Type B pancreatic cell (in vitro differentiated cells): ENCODE measurements around the gene SLC25A43. TPM values are rescaled to one million over a fixed set of nuclear protein-coding genes. Genes with fewer than 3 reads are reported as not detected.
"Not testable (repeated sequence)": the region's sequence is repeated elsewhere in the genome, so short reads cannot be mapped to it uniquely, and the experiment has no call there.

Experiments used
- DNase-seq: peaks from one replicate; pipeline ENCODE4 v3.0.0; 2021; ENCODE audit warnings: mixed read lengths; ENCODE audit not compliant: unreplicated experiment; ENCODE audit errors: extremely low spot score
- H3K27ac Mint-ChIP-seq: 2 replicates; pipeline ENCODE4 v1.8.0; 2021; ENCODE audit warnings: mild to moderate bottlenecking, mixed read lengths
- H3K27me3 Mint-ChIP-seq: 2 replicates; pipeline ENCODE4 v1.8.0; 2021; ENCODE audit warnings: mixed read lengths
- H3K36me3 Mint-ChIP-seq: 2 replicates; pipeline ENCODE4 v1.8.0; 2021; ENCODE audit warnings: mixed read lengths
- H3K4me1 Mint-ChIP-seq: one replicate; pipeline ENCODE4 v1.8.0; 2021; ENCODE audit warnings: mixed read lengths; ENCODE audit not compliant: unreplicated experiment
- H3K4me3 Mint-ChIP-seq: 2 replicates; pipeline ENCODE4 v1.8.0; 2021; ENCODE audit warnings: mild to moderate bottlenecking, mixed read lengths
- H3K9me3 Mint-ChIP-seq: 2 replicates; pipeline ENCODE4 v1.8.0; 2021; ENCODE audit warnings: mixed read lengths
- total RNA-seq: library from RNA; stranded (reverse); gene quantifications from 2 replicates; pipeline ENCODE4 v1.2.1, GENCODE V29; 2021; ENCODE audit warnings: low replicate concordance
- TF ChIP-seq, protein P1 (sequence below): fragments of 200-600 bp; sonication (generic); conservative IDR thresholded peaks from 2 replicates; pipeline ENCODE4 v1.5.0; 2021; ENCODE audit warnings: antibody characterized with exemption, mild to moderate bottlenecking

SLC25A43 gene
- total RNA-seq, 1 donor from 2014 or later = 7.4 TPM

DNA sequence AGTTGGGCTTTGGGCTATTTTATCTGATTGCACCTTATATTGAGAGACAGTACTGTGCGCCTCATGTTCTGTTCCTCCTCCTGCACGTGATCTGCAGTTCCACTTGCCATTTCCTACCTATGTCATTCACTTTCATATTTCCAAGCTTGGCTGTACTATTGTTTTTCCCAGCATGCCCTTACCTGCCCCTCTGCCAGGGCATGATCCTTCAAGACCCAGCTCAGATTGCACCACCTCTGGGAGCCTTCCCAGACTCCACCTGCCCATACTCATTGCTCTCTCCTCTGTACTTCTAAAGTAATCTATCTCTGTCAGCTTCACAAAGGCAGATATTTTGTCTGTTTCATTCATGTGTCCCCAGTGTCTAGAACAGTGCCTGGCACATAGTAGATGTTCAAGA is 80.7 kb downstream of the SLC25A43 start:
- no peaks in the 10 kb centered on the region for H3K4me1 Mint-ChIP-seq
- H3K4me3 Mint-ChIP-seq = no peak overlapping the region
- H3K27ac Mint-ChIP-seq = peak overlapping the region; percentile 11
- peaks cover 3% of the 10 kb centered on the region for H3K9me3 Mint-ChIP-seq
- TF ChIP-seq, protein P1, sequence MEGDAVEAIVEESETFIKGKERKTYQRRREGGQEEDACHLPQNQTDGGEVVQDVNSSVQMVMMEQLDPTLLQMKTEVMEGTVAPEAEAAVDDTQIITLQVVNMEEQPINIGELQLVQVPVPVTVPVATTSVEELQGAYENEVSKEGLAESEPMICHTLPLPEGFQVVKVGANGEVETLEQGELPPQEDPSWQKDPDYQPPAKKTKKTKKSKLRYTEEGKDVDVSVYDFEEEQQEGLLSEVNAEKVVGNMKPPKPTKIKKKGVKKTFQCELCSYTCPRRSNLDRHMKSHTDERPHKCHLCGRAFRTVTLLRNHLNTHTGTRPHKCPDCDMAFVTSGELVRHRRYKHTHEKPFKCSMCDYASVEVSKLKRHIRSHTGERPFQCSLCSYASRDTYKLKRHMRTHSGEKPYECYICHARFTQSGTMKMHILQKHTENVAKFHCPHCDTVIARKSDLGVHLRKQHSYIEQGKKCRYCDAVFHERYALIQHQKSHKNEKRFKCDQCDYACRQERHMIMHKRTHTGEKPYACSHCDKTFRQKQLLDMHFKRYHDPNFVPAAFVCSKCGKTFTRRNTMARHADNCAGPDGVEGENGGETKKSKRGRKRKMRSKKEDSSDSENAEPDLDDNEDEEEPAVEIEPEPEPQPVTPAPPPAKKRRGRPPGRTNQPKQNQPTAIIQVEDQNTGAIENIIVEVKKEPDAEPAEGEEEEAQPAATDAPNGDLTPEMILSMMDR = no peak
- H3K27me3 Mint-ChIP-seq = no peaks in the 10 kb centered on the region
- no peaks in the 10 kb centered on the region for H3K36me3 Mint-ChIP-seq
- DNase-seq = no peak

DNA sequence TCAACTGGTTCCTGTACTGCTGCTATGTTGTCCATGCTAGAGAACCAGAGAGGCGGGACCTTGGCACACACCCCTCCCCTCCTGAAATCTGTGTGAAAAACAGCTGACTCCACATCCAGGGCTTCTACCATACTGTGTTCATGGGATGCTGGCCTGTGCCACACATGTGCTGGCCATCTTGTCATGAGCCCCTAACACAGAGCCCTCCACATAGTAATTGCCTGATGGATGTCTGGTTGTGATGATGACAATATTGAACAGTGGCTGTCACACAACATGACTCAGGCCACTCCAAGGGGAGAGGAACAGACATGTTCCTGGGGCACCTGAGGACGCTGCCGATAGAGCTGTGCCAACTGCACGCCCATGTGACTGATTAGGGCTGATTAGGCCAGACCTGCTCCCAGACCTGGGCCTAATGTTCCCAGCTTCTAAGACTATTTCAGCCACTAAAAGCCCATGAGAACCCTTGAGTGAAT is 82.2 kb downstream of the SLC25A43 start:
- no peaks in the 10 kb centered on the region for H3K36me3 Mint-ChIP-seq
- H3K27ac Mint-ChIP-seq = no peak overlapping the region
- no peak overlapping the region for H3K4me3 Mint-ChIP-seq
- no peak for DNase-seq
- TF ChIP-seq, protein P1 = no peak
- no peaks in the 10 kb centered on the region for H3K4me1 Mint-ChIP-seq
- peaks cover 8% of the 10 kb centered on the region for H3K9me3 Mint-ChIP-seq
- peaks cover 3% of the 10 kb centered on the region for H3K27me3 Mint-ChIP-seq

DNA sequence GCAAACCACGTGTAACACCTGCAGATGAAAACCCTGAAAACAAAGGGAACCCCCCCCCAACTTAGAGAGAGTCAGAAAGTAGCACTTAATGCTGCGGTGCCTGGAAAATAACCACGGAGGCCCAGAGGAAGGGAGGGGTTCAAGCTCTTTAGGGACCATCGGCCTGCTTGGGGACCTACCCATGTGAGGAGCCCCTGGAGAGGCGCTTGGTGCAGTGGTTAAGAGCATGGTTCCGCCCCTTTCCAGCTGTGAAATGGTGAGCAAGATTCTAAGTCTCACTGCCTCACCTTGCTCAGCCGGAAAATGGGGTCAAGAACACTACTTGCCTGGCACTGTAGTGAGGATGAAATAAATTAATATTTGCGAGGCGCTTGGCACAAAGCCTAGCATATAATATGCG is 82.9 kb downstream of the SLC25A43 start:
- peaks cover 3% of the 10 kb centered on the region for H3K27me3 Mint-ChIP-seq
- TF ChIP-seq, protein P1 = no peak
- H3K36me3 Mint-ChIP-seq = no peaks in the 10 kb centered on the region
- H3K27ac Mint-ChIP-seq = peak overlapping the region; percentile 58
- H3K9me3 Mint-ChIP-seq = peaks cover 8% of the 10 kb centered on the region
- no peak for DNase-seq
- no peaks in the 10 kb centered on the region for H3K4me1 Mint-ChIP-seq
- H3K4me3 Mint-ChIP-seq = peak overlapping the region; percentile 82

DNA sequence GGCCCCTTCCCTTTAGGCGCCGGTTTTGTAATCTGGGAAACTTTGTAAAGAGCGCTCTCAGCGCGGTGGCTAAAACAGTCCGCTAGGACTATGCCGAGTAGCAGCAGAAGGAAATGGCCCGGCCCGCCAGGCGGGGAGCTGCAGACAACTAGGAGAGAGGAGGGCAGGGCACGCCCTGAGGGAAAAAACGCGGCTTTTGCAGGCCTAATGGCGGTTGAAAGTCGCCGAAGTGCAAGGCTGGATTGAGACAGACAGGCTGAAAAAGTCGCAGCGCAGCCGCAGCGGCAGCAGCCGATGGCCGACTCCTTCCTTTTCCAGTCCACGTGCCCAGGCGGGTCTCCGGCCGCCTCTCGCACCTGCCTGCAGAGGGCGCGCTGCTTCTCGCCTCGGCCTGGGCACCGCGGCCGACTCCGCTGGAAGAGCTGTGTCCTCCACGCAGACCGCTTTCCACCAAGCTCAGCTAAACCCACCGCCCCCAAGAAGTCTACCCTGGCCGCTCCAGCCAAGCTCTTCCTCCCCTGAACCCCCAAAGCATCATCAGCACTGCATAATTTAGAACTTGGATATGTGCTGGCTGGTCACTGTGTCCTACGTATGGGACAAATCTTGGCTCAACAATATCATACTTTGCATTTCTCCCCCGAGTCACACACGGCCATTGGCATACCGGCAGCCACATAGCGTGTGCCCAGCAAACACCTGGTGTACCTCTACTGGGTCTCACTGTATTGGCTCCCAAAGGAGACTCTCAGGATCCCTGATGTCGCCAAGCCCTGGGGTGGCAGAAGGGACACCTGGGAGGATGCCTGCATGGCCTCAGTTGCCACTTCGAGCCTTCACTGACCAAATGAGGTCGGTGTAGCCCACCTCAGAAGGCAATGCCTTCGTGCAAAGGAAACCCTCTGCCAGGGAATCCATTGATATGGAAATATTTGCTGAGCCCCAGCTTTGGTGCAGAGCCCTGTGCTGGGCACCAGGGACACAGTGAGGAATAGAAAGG is 83.6 kb downstream of the SLC25A43 start:
- TF ChIP-seq, protein P1 = peak; percentile 78
- H3K27ac Mint-ChIP-seq = peak overlapping the region; percentile 58
- peaks cover 3% of the 10 kb centered on the region for H3K27me3 Mint-ChIP-seq
- H3K4me1 Mint-ChIP-seq = no peaks in the 10 kb centered on the region
- peaks cover 8% of the 10 kb centered on the region for H3K9me3 Mint-ChIP-seq
- no peaks in the 10 kb centered on the region for H3K36me3 Mint-ChIP-seq
- peak overlapping the region; percentile 82 for H3K4me3 Mint-ChIP-seq
- peak; percentile 74 for DNase-seq

DNA sequence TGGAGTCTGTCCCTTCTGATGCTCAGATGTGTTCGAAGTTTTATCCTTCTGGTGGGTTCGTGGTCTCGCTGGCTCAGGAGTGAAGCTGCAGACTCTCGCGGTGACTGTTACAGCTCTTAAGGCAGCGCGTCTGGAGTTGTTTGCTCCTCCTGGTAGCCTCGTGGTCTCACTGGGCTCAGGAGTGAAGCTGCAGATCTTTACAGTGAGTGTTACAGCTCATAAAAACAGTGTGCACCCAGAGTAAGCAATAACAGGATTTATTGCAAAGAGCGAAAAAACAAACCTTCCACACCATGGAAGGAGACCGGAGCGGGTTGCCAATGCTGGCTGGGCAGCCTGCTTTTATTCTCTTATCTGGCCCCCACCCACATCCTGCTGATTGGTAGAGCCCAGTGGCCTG is 87.6 kb downstream of the SLC25A43 start:
- no peak overlapping the region for H3K27ac Mint-ChIP-seq
- no peaks in the 10 kb centered on the region for H3K36me3 Mint-ChIP-seq
- no peak overlapping the region for H3K4me3 Mint-ChIP-seq
- no peak for DNase-seq
- H3K27me3 Mint-ChIP-seq = peaks cover 3% of the 10 kb centered on the region
- H3K9me3 Mint-ChIP-seq = peaks cover 8% of the 10 kb centered on the region
- no peaks in the 10 kb centered on the region for H3K4me1 Mint-ChIP-seq
- TF ChIP-seq, protein P1 = no peak

DNA sequence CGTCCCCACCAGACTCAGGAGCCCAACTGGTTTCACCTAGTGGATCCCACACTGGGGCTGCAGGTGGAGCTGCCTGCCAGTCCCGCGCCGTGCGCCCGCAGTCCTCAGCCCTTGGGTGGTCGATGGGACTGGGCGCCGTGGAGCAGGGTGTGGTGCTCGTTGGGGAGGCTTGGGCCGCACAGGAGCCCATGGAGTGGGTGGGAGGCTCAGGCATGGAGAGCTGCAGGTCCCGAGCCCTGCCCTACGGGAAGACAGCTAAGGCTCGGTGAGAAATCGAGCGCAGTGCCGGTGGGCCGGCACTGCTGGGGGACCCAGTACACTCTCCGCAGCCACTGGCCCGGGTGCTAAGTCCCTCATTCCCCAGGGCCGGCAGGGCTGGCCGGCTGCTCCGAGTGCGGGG is 88.6 kb downstream of the SLC25A43 start:
- not testable (repeated sequence) for DNase-seq, H3K9me3 Mint-ChIP-seq, H3K27ac Mint-ChIP-seq, H3K4me3 Mint-ChIP-seq, H3K27me3 Mint-ChIP-seq, H3K36me3 Mint-ChIP-seq, H3K4me1 Mint-ChIP-seq
